CD1c-positive myeloid dendritic cell (primary cell): Measurements from ENCODE around the gene MATCAP1.

Experiments used
- DNase-seq: peaks from one replicate; pipeline ENCODE4 v3.0.0-alpha.2; 2016; ENCODE audit errors: extremely low spot score

The MATCAP1 gene

GRCh38 chr16:67208154-67208896, 24.6 kb upstream of the MATCAP1 start:
- no peak for DNase-seq

GRCh38 chr16:67207249-67208091, 23.7 kb upstream of the MATCAP1 start:
- no peak for DNase-seq

GRCh38 chr16:67206838-67207248, 23.1 kb upstream of the MATCAP1 start:
- DNase-seq = no peak

GRCh38 chr16:67206129-67206837, 22.5 kb upstream of the MATCAP1 start:
- DNase-seq = no peak

GRCh38 chr16:67204076-67204475, 20.3 kb upstream of the MATCAP1 start:
- DNase-seq = no peak

GRCh38 chr16:67202956-67203493, 19.3 kb upstream of the MATCAP1 start:
- DNase-seq = no peak

GRCh38 chr16:67202426-67202825, 18.7 kb upstream of the MATCAP1 start:
- DNase-seq = no peak

GRCh38 chr16:67201411-67202345, 17.9 kb upstream of the MATCAP1 start:
- DNase-seq = no peak

GRCh38 chr16:67200491-67200890, 16.7 kb upstream of the MATCAP1 start:
- DNase-seq = no peak

- no peak for DNase-seq
Observed at GRCh38 chr16:67199808-67200198, 16.0 kb upstream of the MATCAP1 start.

GRCh38 chr16:67199011-67199807, 15.4 kb upstream of the MATCAP1 start, which contains the start of gene ELMO3:
Gene ELMO3, plus strand, starts transcription at chr16:67199131. Its CDS starts 196 bp downstream, at chr16:67199327.
- no peak for DNase-seq

- DNase-seq = peak; percentile 61
Observed at GRCh38 chr16:67198238-67198734, 14.5 kb upstream of the MATCAP1 start.

- DNase-seq = no peak
Observed at GRCh38 chr16:67197704-67198103, 13.9 kb upstream of the MATCAP1 start.

- no peak for DNase-seq
Observed at GRCh38 chr16:67196881-67197280, 13.1 kb upstream of the MATCAP1 start.

GRCh38 chr16:67195676-67196075, 11.9 kb upstream of the MATCAP1 start:
- no peak for DNase-seq

- DNase-seq = no peak
Observed at GRCh38 chr16:67194260-67194659, 10.5 kb upstream of the MATCAP1 start.

- no peak for DNase-seq
Observed at GRCh38 chr16:67193536-67193935, 9.8 kb upstream of the MATCAP1 start.

GRCh38 chr16:67192781-67193361, 9.1 kb upstream of the MATCAP1 start:
- DNase-seq = no peak

- DNase-seq = peak; percentile 96
Observed at GRCh38 chr16:67191995-67192681, 8.4 kb upstream of the MATCAP1 start, which contains the start of gene E2F4. Gene E2F4, plus strand, starts transcription at chr16:67192155. Its CDS starts 73 bp downstream, at chr16:67192228.
